ENCODE data around the gene GLRA3.

Gene GLRA3

DNA sequence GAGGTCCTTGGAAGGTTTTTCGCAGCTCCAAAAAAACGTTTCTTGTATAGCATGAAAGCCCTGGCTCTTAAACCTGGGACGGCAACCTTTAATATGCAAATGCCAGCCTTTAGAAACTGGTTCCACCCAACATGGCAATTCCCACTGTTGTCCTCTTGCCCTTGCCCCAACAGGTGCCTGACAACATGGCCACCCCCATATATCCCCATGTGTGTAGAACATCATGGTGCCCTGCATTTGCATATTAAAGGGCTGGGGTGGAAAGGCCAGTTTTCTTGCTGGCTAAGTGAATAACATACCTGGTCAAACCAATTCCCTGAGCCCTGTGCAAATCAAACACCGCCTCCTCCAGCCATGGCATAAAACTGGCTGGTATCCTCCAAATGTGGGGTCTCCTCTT, 26.0 kb upstream of the GLRA3 start:
- TF ChIP-seq ESRRG (CRISPR knock-in tag; IDR thresholded peaks at IDR 0.05), result no peak
- no peak for TF ChIP-seq ZNF565 (CRISPR knock-in tag; conservative IDR thresholded peaks at IDR 0.05; ENCODE audit: low read depth)
- TF ChIP-seq SNAI2 (CRISPR knock-in tag; IDR thresholded peaks at IDR 0.05), result no peak
- no peak for TF ChIP-seq ARNTL (CRISPR knock-in tag; IDR thresholded peaks at IDR 0.05; ENCODE audit: borderline replicate concordance, low read depth)
- TF ChIP-seq, protein P1, sequence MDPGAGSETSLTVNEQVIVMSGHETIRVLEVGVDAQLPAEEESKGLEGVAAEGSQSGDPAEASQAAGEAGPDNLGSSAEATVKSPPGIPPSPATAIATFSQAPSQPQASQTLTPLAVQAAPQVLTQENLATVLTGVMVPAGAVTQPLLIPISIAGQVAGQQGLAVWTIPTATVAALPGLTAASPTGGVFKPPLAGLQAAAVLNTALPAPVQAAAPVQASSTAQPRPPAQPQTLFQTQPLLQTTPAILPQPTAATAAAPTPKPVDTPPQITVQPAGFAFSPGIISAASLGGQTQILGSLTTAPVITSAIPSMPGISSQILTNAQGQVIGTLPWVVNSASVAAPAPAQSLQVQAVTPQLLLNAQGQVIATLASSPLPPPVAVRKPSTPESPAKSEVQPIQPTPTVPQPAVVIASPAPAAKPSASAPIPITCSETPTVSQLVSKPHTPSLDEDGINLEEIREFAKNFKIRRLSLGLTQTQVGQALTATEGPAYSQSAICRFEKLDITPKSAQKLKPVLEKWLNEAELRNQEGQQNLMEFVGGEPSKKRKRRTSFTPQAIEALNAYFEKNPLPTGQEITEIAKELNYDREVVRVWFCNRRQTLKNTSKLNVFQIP (CRISPR knock-in tag; IDR thresholded peaks at IDR 0.05; ENCODE audit: borderline replicate concordance, low read depth), result no peak
- no peak for TF ChIP-seq ZFP3 (CRISPR knock-in tag; IDR thresholded peaks at IDR 0.05)
- no peak for TF ChIP-seq ZNF8 (CRISPR knock-in tag; IDR thresholded peaks at IDR 0.05)
- TF ChIP-seq CSDC2 (CRISPR knock-in tag; IDR thresholded peaks at IDR 0.05), result no peak
- no peak for TF ChIP-seq TOX (CRISPR knock-in tag; IDR thresholded peaks at IDR 0.05; ENCODE audit: borderline replicate concordance)
- TF ChIP-seq OSR1 (CRISPR knock-in tag; IDR thresholded peaks at IDR 0.05), result no peak
- TF ChIP-seq, protein P2, sequence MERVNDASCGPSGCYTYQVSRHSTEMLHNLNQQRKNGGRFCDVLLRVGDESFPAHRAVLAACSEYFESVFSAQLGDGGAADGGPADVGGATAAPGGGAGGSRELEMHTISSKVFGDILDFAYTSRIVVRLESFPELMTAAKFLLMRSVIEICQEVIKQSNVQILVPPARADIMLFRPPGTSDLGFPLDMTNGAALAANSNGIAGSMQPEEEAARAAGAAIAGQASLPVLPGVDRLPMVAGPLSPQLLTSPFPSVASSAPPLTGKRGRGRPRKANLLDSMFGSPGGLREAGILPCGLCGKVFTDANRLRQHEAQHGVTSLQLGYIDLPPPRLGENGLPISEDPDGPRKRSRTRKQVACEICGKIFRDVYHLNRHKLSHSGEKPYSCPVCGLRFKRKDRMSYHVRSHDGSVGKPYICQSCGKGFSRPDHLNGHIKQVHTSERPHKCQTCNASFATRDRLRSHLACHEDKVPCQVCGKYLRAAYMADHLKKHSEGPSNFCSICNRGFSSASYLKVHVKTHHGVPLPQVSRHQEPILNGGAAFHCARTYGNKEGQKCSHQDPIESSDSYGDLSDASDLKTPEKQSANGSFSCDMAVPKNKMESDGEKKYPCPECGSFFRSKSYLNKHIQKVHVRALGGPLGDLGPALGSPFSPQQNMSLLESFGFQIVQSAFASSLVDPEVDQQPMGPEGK (CRISPR knock-in tag; IDR thresholded peaks at IDR 0.05; ENCODE audit: borderline replicate concordance), result no peak
- TF ChIP-seq ZC3H10 (CRISPR knock-in tag; IDR thresholded peaks at IDR 0.05), result no peak
- TF ChIP-seq, protein P3, sequence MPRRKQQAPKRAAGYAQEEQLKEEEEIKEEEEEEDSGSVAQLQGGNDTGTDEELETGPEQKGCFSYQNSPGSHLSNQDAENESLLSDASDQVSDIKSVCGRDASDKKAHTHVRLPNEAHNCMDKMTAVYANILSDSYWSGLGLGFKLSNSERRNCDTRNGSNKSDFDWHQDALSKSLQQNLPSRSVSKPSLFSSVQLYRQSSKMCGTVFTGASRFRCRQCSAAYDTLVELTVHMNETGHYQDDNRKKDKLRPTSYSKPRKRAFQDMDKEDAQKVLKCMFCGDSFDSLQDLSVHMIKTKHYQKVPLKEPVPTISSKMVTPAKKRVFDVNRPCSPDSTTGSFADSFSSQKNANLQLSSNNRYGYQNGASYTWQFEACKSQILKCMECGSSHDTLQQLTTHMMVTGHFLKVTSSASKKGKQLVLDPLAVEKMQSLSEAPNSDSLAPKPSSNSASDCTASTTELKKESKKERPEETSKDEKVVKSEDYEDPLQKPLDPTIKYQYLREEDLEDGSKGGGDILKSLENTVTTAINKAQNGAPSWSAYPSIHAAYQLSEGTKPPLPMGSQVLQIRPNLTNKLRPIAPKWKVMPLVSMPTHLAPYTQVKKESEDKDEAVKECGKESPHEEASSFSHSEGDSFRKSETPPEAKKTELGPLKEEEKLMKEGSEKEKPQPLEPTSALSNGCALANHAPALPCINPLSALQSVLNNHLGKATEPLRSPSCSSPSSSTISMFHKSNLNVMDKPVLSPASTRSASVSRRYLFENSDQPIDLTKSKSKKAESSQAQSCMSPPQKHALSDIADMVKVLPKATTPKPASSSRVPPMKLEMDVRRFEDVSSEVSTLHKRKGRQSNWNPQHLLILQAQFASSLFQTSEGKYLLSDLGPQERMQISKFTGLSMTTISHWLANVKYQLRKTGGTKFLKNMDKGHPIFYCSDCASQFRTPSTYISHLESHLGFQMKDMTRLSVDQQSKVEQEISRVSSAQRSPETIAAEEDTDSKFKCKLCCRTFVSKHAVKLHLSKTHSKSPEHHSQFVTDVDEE (CRISPR knock-in tag; IDR thresholded peaks at IDR 0.05), result no peak
- TF ChIP-seq ZFP30 (CRISPR knock-in tag; IDR thresholded peaks at IDR 0.05), result no peak
- TF ChIP-seq BACH2 (CRISPR knock-in tag; IDR thresholded peaks at IDR 0.05; ENCODE audit: borderline replicate concordance), result no peak
- TF ChIP-seq GLIS3 (CRISPR knock-in tag; IDR thresholded peaks at IDR 0.05), result no peak
- no peak for TF ChIP-seq ZNF70 (CRISPR knock-in tag; IDR thresholded peaks at IDR 0.05)
- TF ChIP-seq PPARA (CRISPR knock-in tag; IDR thresholded peaks at IDR 0.05; ENCODE audit: borderline replicate concordance), result no peak
- no peak for ATAC-seq

DNA sequence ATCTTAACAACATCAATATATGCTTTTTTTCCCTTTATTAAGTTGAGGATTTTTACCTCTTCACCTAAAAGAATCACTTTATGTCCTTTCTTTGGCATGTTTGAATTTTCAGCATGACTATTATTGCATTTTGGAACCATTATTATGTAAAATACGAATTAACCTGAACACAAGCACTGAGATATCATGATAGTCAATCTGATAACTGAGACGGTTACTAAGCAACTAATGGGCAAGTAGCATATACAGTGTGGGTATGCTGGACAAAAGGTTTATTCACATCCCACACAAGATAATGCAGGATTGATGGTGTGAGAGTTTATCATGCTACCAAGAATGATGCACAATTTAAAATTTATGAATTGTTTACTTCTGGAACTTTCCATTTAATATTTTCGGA, 24.6 kb upstream of the GLRA3 start:
- TF ChIP-seq ZNF8 (CRISPR knock-in tag; IDR thresholded peaks at IDR 0.05) (no peak), ZFP30 (CRISPR knock-in tag; IDR thresholded peaks at IDR 0.05) (no peak), ZFP3 (CRISPR knock-in tag; IDR thresholded peaks at IDR 0.05) (no peak), SNAI2 (CRISPR knock-in tag; IDR thresholded peaks at IDR 0.05) (no peak), ESRRG (CRISPR knock-in tag; IDR thresholded peaks at IDR 0.05) (no peak), ZNF565 (CRISPR knock-in tag; conservative IDR thresholded peaks at IDR 0.05; ENCODE audit: low read depth) (no peak), TCF4 (CRISPR knock-in tag; IDR thresholded peaks at IDR 0.05; ENCODE audit: borderline replicate concordance) (no peak), OSR1 (CRISPR knock-in tag; IDR thresholded peaks at IDR 0.05) (no peak), ZC3H10 (CRISPR knock-in tag; IDR thresholded peaks at IDR 0.05) (no peak), PPARA (CRISPR knock-in tag; IDR thresholded peaks at IDR 0.05; ENCODE audit: borderline replicate concordance) (no peak), GLIS3 (CRISPR knock-in tag; IDR thresholded peaks at IDR 0.05) (no peak), TOX (CRISPR knock-in tag; IDR thresholded peaks at IDR 0.05; ENCODE audit: borderline replicate concordance) (no peak), ISL1 (CRISPR knock-in tag; IDR thresholded peaks at IDR 0.05) (no peak), RARB (CRISPR knock-in tag; IDR thresholded peaks at IDR 0.05) (no peak)
- TF ChIP-seq, protein P2 (CRISPR knock-in tag; IDR thresholded peaks at IDR 0.05; ENCODE audit: borderline replicate concordance), result no peak
- TF ChIP-seq, protein P3 (CRISPR knock-in tag; IDR thresholded peaks at IDR 0.05), result no peak
- TF ChIP-seq, protein P1 (CRISPR knock-in tag; IDR thresholded peaks at IDR 0.05; ENCODE audit: borderline replicate concordance, low read depth), result no peak
- TF ChIP-seq, protein P4, sequence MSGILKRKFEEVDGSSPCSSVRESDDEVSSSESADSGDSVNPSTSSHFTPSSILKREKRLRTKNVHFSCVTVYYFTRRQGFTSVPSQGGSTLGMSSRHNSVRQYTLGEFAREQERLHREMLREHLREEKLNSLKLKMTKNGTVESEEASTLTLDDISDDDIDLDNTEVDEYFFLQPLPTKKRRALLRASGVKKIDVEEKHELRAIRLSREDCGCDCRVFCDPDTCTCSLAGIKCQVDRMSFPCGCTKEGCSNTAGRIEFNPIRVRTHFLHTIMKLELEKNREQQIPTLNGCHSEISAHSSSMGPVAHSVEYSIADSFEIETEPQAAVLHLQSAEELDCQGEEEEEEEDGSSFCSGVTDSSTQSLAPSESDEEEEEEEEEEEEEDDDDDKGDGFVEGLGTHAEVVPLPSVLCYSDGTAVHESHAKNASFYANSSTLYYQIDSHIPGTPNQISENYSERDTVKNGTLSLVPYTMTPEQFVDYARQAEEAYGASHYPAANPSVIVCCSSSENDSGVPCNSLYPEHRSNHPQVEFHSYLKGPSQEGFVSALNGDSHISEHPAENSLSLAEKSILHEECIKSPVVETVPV (CRISPR knock-in tag; IDR thresholded peaks at IDR 0.05), result no peak
- TF ChIP-seq, protein P5, sequence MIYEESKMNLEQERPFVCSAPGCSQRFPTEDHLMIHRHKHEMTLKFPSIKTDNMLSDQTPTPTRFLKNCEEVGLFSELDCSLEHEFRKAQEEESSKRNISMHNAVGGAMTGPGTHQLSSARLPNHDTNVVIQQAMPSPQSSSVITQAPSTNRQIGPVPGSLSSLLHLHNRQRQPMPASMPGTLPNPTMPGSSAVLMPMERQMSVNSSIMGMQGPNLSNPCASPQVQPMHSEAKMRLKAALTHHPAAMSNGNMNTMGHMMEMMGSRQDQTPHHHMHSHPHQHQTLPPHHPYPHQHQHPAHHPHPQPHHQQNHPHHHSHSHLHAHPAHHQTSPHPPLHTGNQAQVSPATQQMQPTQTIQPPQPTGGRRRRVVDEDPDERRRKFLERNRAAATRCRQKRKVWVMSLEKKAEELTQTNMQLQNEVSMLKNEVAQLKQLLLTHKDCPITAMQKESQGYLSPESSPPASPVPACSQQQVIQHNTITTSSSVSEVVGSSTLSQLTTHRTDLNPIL (CRISPR knock-in tag; IDR thresholded peaks at IDR 0.05; ENCODE audit: low read depth), result no peak
- no peak for ATAC-seq

Data from SK-N-SH treated with all-trans-retinoic acid at 6 μM for 48 hours (cell line).